Posterior vena cava (tissue), 2 donors: ENCODE results near the gene GNAS. TPM values are rescaled to one million over a fixed set of nuclear protein-coding genes. Genes with fewer than 3 reads are reported as not detected.

Experiments used
- DNase-seq: peaks from one replicate; pipeline ENCODE4 v3.0.0-alpha.2; 2020; ENCODE audit warnings: low spot score
- intact Hi-C, 2 donors: fragments of 100-400 bp; cut with DNase I; formaldehyde crosslinking; loops; one replicate each; pipeline versions ENCODE4 v1.14.1 to v1.14.2; 2022 to 2023
- total RNA-seq, 2 donors: library from RNA; stranded (reverse); fragmentation: NEBNext Ultra II Directional; extraction: Animal tissue kit (Norgen Biotek cat#: 25700); gene quantifications; one replicate each; pipeline ENCODE4 v1.2.1, GENCODE V29; 2021
- donor health status: DM: yes; HTN: yes; CAD: no.
- donor health status: DM: yes; HTN: yes; CAD: no.

Gene GNAS
- total RNA-seq, 2 donors from 2014 or later, result 651 to 700 TPM

DNA sequence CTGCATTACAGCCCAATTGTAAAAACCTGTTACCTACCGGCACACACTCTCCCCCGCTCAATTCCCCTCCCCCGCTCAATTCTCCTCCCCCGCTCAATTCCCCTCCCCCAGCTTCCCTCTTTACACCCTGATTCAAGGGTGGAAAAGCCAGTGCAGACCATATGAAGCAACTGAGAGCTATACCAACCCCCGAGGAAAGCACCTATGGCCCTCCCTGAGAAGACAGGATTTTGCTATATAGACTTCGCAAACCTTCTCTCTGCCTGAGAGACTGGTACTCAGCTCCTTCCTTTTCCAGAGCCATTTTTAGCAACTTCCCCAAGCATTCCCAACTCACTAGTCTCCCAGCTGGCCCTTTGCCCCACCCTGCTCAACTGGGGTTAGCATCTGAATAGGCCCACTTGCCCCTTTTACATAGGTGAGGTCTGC lies 9.4 kb upstream of the GNAS start:
- DNase-seq, result no peak
- intact Hi-C loops, result no loop called here

DNA sequence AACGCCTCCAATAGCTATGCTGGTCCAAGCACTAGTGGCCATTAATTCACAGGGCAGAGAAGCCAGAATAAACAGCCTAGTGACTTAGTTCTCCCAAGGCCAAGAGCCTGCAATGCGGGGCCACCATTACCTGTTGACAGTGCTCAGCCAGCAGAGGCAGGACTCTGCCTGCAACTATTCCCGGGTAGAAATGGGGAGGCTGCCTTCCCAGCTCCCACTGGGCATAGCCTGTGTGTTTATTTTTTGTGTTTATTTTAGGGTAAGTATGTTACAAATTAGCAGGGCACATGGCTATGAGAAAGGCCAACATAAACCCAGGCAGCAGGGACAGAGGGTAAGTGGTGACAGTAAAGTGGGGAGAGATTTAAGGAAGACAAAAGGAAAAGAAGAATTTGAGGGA lies 6.8 kb upstream of the GNAS start:
- intact Hi-C loops, result no loop called here
- no peak for DNase-seq

DNA sequence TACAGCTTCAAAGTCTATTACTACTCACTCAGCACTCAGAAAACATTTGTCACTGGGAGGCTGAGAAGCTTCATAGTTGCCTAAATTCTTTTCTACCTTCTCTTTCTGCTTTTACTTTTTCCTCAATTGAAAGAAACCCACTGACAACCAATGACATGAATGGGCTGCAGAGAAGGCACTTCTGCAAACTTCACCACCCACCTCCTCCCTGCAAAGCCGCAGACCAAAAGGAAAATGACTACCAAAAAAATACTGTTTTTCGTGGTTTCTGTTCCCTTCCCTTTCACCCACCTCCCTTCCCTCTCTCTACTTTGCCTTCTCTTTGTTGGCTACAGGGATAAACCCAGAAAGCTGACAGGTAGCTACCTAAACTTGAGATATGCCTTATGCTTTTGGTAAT lies 5.1 kb upstream of the GNAS start:
- no peak for DNase-seq
- intact Hi-C loops, result no loop called here

DNA sequence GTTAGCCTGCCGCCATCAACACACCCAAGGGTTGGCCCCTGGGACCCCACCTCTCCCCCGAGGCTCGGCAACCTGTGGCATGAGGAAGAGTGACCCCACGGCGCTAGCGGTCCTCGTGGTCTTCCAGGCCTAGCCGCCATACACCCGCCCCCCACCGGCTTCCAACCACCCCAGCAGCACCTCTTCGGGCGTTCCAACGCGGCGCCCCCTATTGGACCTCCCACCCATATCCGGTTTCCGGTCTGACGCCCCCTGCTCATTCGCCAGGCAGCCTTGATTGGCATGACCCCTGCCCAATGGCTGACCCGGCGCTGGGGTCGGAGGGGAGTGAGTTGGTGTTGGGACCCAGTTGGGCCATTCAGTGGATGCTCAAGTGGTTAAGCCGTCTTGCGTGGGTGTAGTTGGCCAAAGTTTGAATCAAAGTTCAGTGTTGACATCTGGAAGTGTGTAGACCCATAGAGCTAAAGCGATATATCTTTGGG lies 1.8 kb upstream of the GNAS start, which contains the start of gene GNAS-AS1:
GNAS-AS1 (minus strand) TSS at position 210 of the 482 bp plus-strand sequence.
- intact Hi-C loops, result loop anchor here in 1 of 2 donors (10.0 kb wide), 1 partner anchor 616 kb away; no protein-coding TSS in a partner anchor
- DNase-seq, result peak; percentile 86

DNA sequence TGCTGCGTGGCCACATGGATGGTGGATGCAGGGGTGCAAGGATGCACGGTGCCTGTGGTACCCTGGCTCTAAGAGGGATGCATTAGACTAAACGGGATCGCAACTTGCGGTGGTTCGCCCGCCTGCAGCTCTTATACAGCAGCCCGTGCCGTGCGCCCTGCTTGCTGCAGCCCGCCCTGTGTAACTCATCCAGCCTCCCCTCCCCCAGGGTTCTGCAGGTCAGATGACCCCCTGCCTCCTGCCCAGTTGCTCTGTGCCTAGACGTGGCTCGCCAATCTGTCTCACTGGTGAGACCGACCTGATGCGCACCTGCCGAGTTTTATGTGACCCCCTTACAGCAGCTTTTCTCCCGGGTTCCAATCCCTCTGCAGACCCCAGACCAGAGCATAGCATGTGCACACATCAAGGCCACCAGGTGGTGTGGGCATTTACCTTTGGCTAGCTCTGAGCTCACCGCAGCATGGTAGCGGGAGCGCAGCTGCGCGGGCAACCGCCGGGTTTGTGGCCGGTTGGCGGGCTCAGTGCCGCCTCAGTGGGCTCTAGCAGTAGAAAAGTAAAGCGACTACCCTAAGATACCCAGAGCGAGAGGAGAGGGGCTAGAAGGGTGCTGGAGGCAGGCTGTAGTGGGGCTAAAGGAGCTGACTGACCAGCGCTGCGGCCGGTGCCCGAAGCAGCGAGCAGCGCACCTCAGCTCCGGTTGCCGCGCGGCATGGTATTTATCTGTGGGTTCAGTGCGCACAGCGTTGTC lies 1.1 kb upstream of the GNAS start:
- intact Hi-C loops, result loop anchor here in 1 of 2 donors (10.0 kb wide), 1 partner anchor 617 kb away; no protein-coding TSS in a partner anchor
- DNase-seq, result no peak

DNA sequence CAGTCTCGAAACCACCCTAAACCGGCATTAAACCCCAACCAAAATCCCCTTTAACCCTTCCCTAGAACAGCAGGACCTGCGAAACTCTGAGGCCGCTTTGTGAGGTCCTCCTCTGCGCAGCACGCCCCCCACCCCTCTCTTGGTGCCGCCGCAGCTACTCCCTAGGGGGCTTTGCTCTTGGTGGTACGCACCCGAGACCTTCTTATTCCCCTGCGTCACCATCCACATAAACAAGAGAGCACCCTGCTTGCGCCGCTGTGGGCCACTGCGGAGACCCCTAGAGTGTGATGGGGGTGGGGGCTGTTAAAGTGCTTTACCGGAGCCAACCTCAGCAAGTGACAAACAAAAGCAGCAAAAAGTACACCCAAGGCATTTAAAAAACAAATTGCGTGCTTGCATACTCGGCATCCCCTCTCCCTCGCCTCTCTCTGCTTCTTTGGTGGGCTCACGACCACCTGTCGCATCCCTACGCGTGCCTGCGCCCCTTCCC lies 502 bp upstream of the GNAS start:
- intact Hi-C loops, result loop anchor here in 1 of 2 donors (10.0 kb wide), 1 partner anchor 617 kb away; no protein-coding TSS in a partner anchor
- no peak for DNase-seq

DNA sequence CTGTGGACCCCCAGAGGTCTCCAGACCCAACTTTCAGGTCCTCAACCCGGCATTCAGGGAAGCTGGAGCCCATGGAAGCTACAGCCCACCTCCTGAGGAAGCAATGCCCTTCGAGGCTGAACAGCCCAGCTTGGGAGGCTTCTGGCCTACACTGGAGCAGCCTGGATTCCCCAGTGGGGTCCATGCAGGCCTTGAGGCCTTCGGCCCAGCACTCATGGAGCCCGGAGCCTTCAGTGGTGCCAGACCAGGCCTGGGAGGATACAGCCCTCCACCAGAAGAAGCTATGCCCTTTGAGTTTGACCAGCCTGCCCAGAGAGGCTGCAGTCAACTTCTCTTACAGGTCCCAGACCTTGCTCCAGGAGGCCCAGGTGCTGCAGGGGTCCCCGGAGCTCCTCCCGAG lies 950 bp downstream of the GNAS start:
- intact Hi-C loops, result loop anchor here in 1 of 2 donors (10.0 kb wide), 1 partner anchor 619 kb away; no protein-coding TSS in a partner anchor
- no peak for DNase-seq

DNA sequence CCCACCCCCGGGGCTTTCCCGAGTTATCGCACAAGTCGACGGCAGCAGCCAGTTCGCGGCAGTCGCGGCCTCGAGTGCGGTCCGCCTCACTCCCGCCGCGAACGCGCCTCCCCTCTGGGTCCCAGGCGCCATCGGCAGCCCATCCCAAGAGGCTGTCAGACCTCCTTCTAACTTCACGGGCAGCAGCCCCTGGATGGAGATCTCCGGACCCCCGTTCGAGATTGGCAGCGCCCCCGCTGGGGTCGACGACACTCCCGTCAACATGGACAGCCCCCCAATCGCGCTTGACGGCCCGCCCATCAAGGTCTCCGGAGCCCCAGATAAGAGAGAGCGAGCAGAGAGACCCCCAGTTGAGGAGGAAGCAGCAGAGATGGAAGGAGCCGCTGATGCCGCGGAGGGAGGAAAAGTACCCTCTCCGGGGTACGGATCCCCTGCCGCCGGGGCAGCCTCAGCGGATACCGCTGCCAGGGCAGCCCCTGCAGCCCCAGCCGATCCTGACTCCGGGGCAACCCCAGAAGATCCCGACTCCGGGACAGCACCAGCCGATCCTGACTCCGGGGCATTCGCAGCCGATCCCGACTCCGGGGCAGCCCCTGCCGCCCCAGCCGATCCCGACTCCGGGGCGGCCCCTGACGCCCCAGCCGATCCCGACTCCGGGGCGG lies 1.6 kb downstream of the GNAS start:
- intact Hi-C loops, result loop anchor here (2.0 to 10.0 kb wide), 2 partner anchors 597 to 619 kb away; no protein-coding TSS in a partner anchor
- no peak for DNase-seq

DNA sequence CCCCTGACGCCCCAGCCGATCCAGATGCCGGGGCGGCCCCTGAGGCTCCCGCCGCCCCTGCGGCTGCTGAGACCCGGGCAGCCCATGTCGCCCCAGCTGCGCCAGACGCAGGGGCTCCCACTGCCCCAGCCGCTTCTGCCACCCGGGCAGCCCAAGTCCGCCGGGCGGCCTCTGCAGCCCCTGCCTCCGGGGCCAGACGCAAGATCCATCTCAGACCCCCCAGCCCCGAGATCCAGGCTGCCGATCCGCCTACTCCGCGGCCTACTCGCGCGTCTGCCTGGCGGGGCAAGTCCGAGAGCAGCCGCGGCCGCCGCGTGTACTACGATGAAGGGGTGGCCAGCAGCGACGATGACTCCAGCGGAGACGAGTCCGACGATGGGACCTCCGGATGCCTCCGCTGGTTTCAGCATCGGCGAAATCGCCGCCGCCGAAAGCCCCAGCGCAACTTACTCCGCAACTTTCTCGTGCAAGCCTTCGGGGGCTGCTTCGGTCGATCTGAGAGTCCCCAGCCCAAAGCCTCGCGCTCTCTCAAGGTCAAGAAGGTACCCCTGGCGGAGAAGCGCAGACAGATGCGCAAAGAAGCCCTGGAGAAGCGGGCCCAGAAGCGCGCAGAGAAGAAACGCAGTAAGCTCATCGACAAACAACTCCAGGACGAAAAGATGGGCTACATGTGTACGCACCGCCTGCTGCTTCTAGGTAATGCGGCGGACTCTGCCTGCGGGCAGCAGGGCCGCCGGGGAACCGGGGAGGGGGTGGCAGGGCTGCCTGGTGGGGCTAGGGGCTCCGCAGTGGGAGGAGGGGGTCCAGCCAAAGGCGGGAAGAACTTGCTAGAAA lies 2.3 kb downstream of the GNAS start:
- no peak for DNase-seq
- intact Hi-C loops, result loop anchor here (2.0 to 10.0 kb wide), 2 partner anchors 596 to 620 kb away; no protein-coding TSS in a partner anchor

DNA sequence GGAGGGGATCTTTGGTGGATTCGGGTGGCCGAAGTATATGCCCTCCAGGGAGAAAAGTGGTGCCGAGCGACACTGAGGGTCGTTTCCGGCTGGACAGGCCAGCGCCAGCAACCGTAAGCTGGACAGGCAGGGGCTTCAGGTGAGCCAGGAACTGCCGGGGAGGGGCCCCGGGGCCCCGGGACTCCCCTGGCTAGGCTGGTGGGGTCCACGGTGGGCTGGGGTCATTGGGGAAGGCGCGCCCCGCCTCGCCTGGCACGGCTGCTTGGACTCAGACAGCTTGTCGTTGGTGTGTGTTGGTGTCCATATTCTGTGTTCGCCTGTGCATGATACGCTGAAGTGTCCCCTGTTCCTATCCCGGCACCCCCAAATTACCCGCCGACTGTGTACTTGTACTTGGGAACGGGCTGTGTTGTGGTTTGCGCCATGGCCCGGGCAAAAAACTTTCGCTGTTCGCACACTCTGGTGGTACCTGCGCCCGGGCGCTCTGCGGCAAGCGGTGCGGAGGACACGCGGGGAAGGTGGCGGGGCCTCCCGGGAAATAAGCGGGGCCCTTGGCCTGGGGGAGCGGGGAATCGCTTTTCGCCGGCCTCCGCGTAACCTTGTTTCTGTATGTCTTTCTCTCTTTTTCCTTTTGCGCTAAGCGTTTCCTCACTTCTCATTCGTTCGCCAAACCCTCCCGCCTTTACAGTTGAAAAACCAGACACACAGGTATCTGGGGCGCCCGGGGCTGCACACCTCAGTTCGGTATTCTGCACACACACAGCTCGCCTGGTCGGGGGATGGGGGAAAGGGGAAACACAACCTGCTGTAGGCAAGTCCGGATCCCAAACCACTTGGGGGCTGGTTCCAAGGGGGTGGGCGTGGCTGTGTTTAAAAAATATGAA lies 3.2 kb downstream of the GNAS start:
- DNase-seq, result no peak
- intact Hi-C loops, result loop anchor here (2.0 to 10.0 kb wide), 2 partner anchors 595 to 621 kb away; no protein-coding TSS in a partner anchor

DNA sequence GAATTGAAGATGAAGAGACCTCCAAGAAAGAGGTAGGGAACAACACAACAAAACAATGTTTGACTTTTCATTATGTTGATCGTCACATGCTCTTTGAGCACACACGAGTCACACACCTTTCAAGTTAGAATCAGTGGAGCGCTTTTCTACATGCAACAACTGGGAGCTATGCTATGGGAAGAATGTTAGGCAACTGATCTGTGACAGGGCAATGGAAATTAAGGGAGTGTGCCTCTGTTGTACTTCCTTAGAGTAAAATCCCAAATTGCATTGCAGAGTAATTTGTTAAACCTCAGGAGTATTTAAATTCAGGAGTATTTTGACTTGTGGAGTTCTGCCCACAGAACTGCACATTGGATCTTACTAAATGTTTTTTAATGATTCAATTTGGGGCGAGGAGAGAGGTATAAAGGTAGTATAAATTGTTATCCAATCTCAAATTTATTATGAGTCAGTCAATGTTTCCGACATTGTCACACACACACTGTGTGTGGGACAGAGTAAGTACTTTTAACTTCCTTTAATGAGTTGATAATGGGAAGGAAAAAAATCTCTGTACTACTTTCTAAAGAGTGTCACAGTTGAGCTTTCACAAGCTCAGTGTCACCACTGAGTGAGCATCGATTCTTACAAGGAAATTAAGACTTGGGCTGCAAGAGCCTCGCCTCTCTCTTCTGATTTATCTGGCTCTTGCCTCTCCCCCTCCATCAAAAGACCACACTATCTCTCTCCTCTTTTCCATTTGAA lies 10.7 kb downstream of the GNAS start:
- intact Hi-C loops, result loop anchor here in 1 of 2 donors (5.0 kb wide), 1 partner anchor 369 kb away; no protein-coding TSS in a partner anchor
- no peak for DNase-seq

DNA sequence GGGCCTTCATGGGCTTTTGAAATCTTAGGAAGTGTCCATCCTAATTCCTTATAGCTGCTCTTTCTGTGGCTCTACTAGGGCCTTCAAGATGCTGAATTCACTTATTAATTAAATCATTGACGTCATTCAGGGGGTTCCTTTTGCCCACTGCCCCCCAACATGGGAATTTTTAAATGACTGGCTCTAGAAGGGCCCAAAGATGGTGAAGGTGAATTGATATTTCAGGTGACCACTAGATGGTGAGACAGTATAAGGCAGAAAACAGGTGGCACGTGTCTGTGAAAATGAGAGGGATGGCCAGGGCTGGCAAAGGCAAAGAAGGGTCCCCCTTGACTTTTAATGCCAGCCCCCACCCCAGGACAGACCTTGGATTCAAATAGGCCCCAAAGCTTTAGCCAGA lies 11.8 kb downstream of the GNAS start:
- no peak for DNase-seq
- intact Hi-C loops, result loop anchor here in 1 of 2 donors (5.0 kb wide), 1 partner anchor 368 kb away; no protein-coding TSS in a partner anchor

DNA sequence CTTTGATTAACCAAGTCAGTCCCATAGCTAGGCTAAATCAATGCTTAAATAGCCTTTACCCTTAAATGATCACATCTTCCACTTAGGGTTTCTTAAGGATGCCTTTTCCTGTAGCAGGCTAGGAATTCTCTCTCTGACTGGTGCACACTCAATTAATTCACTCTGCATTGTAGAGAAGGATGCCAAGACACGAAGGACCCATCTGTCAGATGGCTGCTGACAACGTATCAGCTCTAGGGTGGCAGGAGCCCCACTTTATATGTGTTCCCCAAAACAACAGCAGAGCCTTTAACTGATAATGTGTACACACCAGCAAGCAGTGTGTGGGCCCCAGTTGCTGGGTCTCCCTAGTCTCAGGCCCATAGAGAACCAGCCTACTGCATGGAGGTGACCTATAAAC lies 13.3 kb downstream of the GNAS start:
- intact Hi-C loops, result no loop called here

DNA sequence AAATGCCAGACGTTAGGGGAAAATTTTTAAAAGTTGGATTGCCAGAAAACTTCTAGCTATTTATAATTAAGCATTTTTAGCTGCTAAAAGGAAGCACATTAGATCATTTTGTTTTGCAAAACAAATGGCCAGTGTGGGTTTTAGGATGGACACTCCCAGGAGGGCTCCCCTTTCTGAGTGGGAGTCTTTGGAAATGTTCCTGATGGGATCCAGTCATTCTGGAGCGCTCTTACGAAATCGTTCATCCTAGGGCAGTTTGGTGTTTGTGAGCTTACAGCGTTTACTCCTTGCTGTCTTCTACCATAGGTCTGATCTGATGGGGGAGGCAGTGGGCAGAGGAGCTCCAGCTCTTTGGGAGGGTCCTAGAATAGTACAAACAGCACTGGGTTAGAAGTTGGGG lies 14.7 kb downstream of the GNAS start:
- intact Hi-C loops, result no loop called here
- no peak for DNase-seq

More for the DNA sequence above, 13.3 kb downstream of the GNAS start:
- no peak for DNase-seq

DNA sequence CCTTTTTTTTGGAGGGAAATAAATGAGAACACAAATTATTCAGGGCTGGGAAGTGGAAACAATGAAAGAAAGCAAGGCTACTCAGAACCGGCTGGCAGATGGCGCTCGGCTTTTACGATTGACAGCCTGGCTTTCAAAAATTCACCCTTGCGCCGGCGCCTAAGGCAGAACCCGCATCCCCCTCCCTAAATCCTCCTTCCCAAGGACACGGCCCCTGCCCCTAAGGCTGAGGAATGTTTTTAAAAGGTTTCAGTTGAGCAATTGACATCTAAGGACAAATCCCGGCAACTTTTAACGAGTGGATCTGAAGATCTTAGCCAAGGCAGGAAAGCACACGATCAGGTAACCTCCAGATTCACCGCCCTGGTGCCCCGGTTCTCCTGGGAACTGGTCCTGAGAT lies 16.3 kb downstream of the GNAS start:
- DNase-seq, result no peak
- intact Hi-C loops, result no loop called here

DNA sequence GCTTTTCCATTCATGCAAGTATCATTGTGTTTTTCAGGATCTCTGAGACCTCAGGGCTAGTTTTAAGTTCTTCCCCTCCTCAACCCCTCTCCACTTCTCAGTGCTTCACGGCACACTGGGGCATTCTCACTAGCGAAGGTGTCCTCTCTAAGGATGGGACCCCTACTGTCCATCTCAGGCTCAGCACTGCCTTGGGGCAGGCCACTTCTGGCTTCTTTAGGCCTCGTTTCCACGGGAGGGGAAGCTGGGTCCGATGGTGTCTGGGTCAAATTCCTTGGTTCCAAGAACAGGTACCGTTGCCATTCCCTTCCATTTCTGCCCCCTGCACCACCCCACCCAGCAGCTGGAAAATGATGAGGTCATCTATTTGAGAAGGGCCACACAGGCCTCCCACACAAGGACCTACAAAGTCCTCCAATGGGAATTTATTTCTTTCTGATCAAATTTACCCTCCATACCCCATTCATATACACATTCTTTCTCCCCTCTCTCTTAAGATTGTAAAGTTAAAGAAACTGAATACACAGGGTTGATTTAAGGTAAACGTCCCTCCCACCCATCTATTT lies 17.2 kb downstream of the GNAS start:
- DNase-seq, result no peak
- intact Hi-C loops, result loop anchor here in 1 of 2 donors (5.0 kb wide), 1 partner anchor 353 kb away; no protein-coding TSS in a partner anchor
